Nephron (organoid): ENCODE data around the gene RASA3.

ENCODE experiments used
- H3K27ac Mint-ChIP-seq, 3 experiments: 2 replicates each; pipeline ENCODE4 v1.8.0; 2020; ENCODE audit warnings: mixed read lengths in 3 of 3, mild to moderate bottlenecking in 2 of 3, moderate library complexity in 1 of 3
- H3K27me3 Mint-ChIP-seq: 2 replicates; pipeline ENCODE4 v1.8.0; 2021; ENCODE audit warnings: low read depth, mild to moderate bottlenecking, moderate library complexity, mixed read lengths
- H3K36me3 Mint-ChIP-seq: 2 replicates; pipeline ENCODE4 v1.8.0; 2020; ENCODE audit warnings: low read depth, mixed read lengths
- H3K4me1 Mint-ChIP-seq: 2 replicates; pipeline ENCODE4 v1.8.0; 2020; ENCODE audit warnings: mixed read lengths
- H3K4me3 Mint-ChIP-seq, 3 experiments: 2 replicates each; pipeline ENCODE4 v1.8.0; 2020; ENCODE audit warnings: mild to moderate bottlenecking in 3 of 3, mixed read lengths in 3 of 3, moderate library complexity in 2 of 3
- H3K9me3 Mint-ChIP-seq: 2 replicates; pipeline ENCODE4 v1.8.0; 2020; ENCODE audit warnings: mixed read lengths
- CTCF ChIP-seq, 3 experiments: fragments of 200-600 bp; sonication (generic); IDR thresholded peaks; one replicate each; pipeline ENCODE4 v1.5.0; 2021; ENCODE audit warnings: antibody characterized with exemption in 3 of 3; ENCODE audit not compliant: unreplicated experiment in 3 of 3

The RASA3 gene

GRCh38 chr13:114088234-114088633 lies 44.2 kb downstream of the RASA3 start:
- H3K27me3 Mint-ChIP-seq = peaks cover 50% of the 10 kb centered on the region
- H3K36me3 Mint-ChIP-seq = peaks cover 19% of the 10 kb centered on the region
- no peak overlapping the region for H3K27ac Mint-ChIP-seq
- peaks cover 20% of the 10 kb centered on the region for H3K9me3 Mint-ChIP-seq
- no peak overlapping the region for H3K4me3 Mint-ChIP-seq
- H3K4me1 Mint-ChIP-seq = no peaks in the 10 kb centered on the region
- no peak for TF ChIP-seq CTCF (IDR thresholded peaks at IDR 0.05; ENCODE audit: unreplicated experiment in 3 of 3)

GRCh38 chr13:114087430-114087829 lies 45.0 kb downstream of the RASA3 start:
- Mint-ChIP-seq H3K27ac (no peak overlapping the region), H3K4me1 (no peaks in the 10 kb centered on the region), H3K36me3 (peaks cover 24% of the 10 kb centered on the region), H3K9me3 (peaks cover 20% of the 10 kb centered on the region), H3K27me3 (peaks cover 58% of the 10 kb centered on the region), H3K4me3 (no peak overlapping the region)
- no peak for TF ChIP-seq CTCF (IDR thresholded peaks at IDR 0.05; ENCODE audit: unreplicated experiment in 3 of 3)

GRCh38 chr13:114082849-114083645 lies 49.4 kb downstream of the RASA3 start:
- H3K9me3 Mint-ChIP-seq = peaks cover 4% of the 10 kb centered on the region

GRCh38 chr13:114081761-114082681 lies 50.4 kb downstream of the RASA3 start:
- H3K9me3 Mint-ChIP-seq = peaks cover 4% of the 10 kb centered on the region
- peaks cover 16% of the 10 kb centered on the region for H3K4me1 Mint-ChIP-seq
- H3K27me3 Mint-ChIP-seq = peaks cover 22% of the 10 kb centered on the region

More at GRCh38 chr13:114082849-114083645, 49.4 kb downstream of the RASA3 start:
- Mint-ChIP-seq H3K4me1 (peaks cover 10% of the 10 kb centered on the region), H3K4me3 (no peak overlapping the region), H3K36me3 (peaks cover 6% of the 10 kb centered on the region), H3K27me3 (peaks cover 33% of the 10 kb centered on the region), H3K27ac (peak overlapping the region in 2 of 3 experiments; percentile 20 to 43)
- no peak for TF ChIP-seq CTCF (IDR thresholded peaks at IDR 0.05; ENCODE audit: unreplicated experiment in 3 of 3)

More at GRCh38 chr13:114081761-114082681, 50.4 kb downstream of the RASA3 start:
- peak overlapping the region in 2 of 3 experiments; percentile 10 to 58 for H3K27ac Mint-ChIP-seq
- no peak overlapping the region for H3K4me3 Mint-ChIP-seq
- TF ChIP-seq CTCF (IDR thresholded peaks at IDR 0.05; ENCODE audit: unreplicated experiment in 3 of 3) = no peak
- peaks cover 6% of the 10 kb centered on the region for H3K36me3 Mint-ChIP-seq
